Middle frontal gyrus (tissue), 1 donor: Measurements from ENCODE around the gene ZNF431.
A peak's percentile ranks its signal among the peaks of the same experiment; 100 is the strongest.
"Not testable (repeated sequence)": the region's sequence is repeated elsewhere in the genome, so short reads cannot be mapped to it uniquely, and the experiment has no call there.

Experiments
- DNase-seq: peaks from one replicate; pipeline ENCODE4 v3.0.0-alpha.2; 2015; ENCODE audit warnings: low spot score; ENCODE audit errors: extremely low spot score

ZNF431 gene

DNA sequence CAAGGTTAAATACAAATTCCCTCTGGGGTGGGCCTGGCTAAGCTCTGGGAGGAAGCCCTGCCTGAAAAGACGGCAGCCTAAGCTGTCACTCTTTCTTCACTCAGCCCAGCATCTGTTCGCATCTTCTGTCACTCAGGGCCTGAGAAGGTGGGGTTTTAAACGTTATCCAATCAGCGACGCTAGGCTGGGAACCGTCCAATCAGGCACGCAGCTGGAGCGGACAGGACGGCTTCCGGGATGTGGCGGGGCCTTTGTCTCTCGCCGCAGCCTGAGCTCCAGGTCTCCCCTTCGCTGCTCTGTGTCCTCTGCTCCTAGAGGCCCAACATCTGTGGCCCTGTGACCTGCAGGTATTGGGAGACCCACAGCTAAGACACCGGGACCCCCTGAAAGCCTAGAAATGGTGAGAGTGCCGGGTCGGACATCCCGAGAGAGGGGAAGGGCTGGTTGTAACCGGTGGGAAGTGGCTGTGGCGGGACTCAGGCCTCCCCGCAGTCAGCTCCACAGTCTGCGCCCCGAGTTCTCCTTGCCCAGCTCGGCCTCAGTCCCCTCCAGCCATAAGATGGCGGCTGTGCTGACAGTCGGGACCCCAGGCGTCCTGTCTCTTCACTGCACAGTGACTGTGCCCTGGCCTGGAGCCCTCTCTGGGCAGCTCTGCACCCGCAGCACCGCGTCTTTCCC is at the start of gene ZNF431:
Gene ZNF431, plus strand, starts transcription at position 254 of the 678 bp plus-strand sequence. Its CDS starts 144 bp downstream, at position 398.
- DNase-seq = peak; percentile 93

DNA sequence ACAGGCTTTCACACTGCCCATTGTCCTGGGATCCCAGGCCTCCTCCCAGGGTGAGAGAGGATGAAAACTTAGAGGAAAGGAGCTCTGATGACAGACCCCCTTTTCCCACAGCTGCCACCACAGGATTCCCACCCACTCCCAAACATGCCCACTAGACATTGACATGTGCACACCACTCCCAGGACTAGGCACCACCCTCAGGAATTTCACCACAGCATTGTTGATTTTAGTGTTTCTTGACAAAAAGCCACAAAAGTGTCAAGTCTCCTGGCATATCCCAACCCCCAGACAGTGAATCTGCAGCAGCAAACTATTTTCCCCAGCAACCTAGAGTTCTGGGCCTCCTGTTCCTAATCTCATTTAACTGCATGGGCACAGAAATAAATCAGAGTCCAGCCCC is 49.7 kb upstream of the ZNF431 start:
- DNase-seq = no peak

DNA sequence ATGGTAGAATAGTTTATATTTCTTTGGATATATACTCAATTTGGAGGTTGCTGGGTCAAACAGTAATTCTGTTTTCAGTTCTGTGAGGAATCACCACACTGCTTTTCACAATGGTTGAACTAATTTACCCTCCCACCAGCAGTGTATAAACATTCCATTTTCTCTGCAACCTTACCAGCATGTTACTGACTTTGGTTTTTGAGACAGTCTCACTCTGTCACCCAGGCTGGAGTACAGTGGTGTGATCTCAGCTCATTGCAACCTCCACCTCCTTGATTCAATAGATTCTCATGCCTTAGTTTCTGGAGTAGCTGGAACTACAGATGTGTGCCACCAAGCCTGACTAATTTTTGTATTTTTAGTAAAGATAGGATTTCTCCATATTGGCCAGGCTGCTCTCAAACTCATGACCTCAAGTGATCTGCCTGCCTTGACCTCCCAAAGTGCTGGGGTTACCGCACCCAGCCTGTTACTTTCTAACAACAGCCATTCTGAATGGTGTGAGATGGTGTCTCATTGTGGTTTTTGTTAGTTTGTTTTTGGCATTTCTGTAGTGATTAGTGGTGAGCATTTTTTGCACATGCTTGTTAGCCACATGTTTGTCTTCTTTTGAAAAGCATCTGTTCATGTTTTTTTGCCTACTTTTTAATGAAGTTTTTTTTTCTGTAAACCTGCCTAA is 47.4 kb upstream of the ZNF431 start:
- no peak for DNase-seq

DNA sequence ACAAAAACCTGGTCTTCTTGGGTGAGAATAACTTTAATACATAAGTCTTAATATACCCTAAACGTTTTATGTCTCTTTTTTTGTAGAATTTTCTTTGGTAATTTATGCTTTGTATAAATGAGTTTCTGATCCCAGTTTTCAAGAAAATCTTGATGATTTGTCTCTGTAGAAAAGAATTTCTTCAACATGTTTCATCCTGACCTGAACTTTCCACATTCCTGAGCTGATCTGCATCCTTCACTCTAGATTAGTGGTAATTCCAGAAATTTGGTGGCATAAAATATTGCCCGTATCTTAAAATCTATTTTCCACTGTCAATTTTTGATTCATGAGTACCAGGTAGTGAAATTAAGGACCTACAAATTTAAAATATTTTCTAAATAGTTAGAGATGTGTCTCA is 43.5 kb upstream of the ZNF431 start:
- DNase-seq = no peak

DNA sequence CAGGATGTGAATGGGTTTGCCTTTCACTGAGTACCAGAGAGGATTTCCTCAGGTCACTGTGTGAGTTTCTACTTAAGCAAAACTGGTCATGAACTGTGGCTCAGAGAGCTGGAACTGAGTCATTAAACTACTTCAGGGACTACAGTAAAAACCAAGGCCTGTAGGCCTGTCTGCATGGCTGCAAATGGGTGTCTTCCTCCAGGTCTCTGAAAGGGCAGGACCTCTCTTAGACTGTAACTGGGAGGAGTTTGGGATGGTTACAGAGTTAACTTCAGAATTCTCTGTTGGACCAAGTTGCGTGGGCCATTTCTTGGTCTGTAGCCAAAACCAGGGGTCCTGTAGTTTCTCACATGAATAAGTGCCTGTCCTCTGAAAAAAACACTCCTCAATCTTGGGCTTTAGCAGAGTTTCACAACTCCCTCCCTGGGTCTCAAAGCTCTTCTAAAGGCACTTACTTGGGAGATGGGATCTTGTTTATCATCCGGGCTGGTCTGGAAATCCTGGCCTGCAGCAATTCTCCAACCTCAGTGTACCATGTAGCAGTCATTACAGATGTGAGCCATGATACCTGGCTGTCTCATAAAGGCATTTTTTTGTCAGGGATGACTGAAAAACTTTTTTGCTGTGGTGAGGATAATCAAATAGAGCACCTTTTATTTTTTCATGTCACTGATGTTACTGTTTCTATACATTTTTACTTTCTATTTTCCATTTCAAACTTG is 40.2 kb upstream of the ZNF431 start:
- no peak for DNase-seq

DNA sequence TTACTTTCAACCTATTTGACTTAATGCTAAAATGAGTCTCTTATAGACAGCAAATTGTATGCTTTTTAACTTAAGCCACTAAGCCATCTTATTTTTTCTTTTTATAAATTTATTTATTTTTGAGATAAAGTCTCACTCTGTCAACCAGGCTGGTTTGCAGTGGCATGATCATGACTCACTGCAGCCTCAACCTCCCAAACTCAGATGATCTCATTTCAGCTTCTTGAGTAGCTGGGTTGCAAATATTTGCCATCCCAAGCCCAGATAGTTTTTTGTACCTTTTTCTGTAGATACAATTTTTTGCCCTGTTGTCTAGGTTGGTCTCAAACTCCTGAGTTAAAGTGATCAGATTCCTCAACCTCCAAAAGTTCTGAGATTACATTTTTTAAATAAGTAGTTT is 32.7 kb upstream of the ZNF431 start:
- DNase-seq = no peak

DNA sequence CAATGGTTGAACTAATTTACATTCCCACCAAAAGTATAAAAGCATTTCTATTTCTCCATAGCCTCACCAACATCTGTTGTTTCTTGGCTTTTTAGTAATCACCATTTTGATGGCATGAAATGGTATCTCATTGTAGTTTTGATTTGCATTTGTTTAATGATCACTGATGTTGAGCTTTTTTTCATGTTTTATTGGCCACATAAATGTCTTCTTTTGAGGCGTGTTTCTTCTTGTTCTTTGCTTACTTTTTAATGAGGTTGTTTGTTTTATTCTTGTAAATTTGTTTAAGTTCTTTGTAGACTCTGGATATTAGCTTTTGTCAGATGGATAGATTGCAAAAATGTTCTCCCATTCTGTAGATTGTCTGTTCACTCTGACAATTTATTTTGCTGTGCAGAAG is 31.7 kb upstream of the ZNF431 start:
- no peak for DNase-seq

DNA sequence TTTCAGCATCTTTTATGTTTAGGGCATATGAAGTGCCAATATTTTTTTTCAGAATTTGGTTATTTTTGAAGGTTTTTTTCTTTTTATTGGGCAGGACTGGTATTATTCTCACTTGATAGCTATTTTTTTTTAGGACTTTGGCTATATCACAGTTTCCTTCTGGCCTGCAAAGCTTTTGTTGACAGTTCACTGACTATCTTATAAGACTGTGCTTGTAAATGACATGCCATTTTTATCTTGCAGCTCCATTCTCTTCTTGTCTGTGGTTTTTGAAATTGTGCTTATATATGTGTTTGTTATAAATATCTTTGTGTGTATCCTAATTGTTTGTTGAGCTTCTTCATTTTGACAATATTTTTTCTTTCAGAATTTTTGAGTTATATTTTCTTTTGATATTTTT is 26.4 kb upstream of the ZNF431 start:
- no peak for DNase-seq

DNA sequence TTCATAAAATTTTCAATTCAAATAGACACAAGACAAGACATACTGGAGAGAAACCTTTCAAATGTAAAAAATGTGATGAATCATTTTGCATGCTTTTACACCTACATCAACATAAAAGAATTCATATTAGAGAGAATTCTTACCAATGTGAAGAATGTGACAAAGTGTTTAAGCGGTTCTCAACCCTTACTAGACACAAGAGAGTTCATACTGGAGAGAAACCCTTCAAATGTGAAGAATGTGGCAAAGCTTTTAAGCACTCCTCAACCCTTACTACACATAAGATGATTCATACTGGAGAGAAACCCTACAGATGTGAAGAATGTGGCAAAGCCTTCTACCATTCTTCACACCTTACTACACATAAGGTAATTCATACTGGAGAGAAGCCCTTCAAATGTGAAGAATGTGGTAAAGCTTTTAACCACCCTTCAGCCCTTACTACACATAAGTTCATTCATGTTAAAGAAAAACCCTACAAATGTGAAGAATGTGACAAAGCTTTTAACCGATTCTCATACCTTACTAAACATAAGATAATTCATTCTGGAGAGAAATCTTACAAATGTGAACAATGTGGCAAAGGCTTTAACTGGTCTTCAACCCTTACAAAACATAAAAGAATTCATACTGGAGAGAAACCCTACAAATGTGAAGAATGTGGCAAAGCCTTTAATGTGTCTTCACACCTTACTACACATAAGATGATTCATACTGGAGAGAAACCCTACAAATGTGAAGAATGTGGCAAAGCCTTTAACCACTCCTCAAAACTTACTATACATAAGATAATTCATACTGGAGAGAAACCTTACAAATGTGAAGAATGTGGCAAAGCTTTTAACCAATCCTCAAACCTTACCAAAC is 24.6 kb upstream of the ZNF431 start:
- DNase-seq = no peak

DNA sequence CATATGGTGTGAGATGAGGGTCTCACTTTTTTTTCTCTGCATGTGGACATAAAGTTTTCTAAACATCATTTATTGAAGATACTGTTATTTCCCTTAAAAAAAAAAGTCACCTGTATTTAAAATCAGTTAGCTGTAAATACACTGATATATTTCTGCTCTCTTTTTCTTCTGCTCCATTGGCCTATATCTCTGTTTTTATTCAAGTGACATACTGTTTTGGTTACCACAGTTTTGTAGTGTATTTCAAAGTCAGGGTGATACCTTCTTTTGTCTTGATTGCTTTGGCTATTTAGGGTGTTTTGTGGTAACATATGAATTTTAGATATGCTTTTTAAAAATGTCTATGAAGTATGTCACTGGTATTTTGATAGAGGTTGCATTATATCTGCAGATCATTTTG is 15.8 kb upstream of the ZNF431 start:
- no peak for DNase-seq

DNA sequence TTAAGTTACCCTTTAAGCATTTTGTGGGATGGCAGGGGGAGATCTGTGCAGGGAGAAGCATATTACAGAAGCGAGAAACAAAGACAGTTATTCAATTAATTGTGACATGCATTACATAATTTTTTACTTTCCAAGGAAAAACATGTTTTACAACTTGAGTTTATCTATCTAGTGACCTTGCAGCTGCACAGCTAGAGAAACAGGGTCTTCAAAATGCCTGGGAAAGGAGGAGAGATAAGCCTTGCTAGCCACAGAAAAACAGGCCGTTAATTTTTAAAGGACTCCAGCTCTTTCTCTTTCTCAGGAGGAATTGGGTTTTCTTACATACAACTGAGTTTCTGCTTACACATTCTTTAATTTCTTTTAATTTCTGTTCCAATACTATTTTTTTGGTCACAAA is 14.8 kb upstream of the ZNF431 start:
- no peak for DNase-seq

DNA sequence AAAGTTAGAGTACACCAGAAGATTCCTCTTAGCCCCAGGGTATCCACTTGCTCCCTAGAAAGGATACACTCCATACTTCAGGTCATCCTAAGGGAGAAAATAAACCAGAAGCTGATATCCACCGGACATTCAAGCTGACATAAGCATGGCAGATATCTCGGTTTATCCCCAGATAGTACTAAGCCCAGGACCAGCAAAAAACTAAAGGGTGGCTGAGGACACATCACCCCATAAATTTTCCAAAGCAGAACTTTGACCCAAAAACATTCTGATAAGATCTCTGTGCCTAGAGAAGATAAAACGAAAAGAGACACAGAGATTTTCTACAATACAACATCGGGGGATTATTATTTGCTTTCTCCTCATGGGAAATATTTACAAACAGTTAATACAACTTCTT is 13.9 kb upstream of the ZNF431 start:
- no peak for DNase-seq

DNA sequence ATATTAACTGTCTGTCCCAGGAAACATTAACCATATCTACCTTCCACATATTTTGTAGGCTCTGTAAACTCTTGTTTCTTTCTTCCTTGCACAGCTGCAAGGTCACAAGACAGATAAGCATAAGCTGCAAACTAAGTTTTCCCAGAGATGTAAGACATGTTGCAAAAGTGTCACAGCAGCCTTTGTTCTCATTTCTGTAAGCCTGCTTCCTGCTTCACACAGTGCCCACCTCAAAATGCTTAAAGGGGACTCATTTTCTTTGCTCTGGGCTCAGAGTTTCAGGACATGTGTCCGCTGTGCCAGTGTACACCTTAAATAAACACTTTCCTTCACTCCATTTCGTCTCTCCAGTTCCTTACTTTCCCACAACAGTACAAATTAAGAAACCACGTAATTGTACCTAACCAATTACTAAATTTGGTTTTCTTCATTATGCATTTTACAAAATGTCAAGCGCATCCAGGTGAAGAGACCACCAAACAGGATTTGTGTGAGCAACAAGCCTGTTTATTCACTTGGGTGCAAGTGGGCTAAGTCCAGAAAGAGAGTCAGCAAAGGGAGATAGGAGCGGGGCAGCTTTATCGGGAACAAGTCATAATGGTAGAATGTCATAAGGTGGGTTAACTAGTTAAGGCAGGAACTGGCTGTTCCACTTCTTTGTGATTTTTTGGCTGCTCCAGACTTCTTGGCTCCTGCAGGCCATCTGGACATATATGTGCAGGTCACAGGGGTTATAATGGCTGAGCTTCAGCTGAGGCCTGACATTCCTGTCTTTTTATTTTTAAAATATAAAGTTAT is 12.7 kb upstream of the ZNF431 start:
- DNase-seq = no peak

DNA sequence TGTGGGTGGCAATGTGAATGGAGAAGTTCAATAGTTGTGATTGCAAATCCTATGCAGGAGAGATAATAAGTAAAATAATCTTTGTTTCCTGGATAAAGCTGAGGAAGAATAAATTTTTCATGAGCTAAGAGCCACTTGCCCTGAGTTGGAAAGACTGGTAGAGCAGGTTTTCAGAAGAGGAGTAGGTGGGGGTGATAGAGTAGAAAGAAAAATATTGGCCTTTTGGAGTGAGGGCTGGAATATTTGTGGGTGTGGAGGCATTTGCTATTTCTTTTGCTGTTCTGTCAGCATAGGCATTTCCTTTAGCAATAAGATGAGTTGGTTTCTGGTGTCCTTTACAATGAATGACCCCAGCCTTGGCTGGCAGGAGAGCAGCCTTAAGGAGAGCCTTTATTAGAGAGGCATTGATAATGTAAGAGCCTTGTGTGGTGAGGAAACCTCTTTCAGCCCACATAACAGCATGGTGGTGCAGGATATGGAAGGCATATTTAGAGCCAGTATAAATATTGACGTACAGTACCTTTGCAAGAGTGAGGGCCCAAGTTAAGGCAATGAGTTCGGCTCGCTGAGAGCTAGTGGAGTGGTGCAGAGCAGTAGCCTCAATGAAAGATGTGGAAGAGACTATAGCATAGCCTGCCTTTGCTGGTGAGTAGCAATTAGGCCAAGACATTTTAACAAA is 11.6 kb upstream of the ZNF431 start:
- DNase-seq = no peak

DNA sequence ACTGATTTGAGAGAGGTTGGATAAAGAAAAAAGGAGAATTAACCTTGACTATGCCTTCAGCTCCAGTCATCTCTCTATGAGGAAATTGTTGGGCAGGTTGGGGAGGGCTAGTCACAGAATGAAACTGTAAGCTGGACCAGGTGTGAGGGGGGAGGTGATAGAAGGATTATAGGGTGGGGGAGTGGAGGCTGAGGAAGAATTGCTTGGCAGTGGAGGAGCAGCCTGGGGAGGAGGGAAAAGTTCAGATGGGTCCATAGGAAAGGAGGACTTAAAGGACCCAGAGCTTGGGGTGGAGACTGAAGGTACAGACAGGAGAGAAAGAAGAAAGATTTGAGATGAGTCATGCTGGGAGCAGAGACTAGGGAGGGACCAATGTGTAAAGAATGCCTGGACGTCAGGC is 8.2 kb upstream of the ZNF431 start:
- DNase-seq = no peak

DNA sequence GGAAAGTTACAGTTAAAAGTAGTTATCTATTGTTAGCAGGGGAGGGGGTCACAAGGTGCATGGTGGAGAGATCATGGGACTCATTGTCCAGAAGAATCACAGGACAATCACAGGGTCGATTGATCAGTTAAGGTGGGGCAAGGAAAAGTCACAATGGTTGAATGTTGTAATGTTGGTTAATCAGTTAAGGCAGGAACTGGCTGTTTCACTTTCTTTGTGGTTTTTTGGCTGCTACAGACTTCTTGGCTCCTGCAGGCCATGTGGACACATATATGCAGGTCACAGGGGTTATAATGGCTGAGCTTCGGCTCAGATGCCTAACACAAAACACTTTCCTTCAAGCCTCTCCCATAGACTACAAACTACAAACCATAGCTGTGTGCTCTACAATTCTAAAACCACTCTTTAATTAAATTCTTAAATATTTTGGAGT is 6.9 kb upstream of the ZNF431 start:
- DNase-seq = no peak

DNA sequence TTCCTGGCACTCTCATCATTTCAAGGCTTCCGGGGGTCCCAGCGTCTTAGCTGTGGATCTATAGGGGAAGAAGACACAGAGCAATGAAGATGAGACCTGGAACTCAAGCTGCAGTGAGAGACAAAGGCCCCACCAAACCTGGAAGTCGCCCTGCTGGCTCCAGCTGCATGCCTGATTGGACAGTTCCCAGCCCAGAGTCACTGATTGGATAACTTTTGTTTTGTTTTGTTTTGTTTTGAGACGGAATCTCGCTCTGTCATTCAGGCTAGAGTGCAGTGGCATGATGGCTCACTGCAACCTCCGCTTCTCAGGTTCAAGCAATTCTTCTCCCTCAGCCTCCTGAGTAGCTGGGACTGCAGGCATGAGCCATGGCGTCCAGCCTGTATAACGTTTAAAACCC is 6.4 kb upstream of the ZNF431 start:
- no peak for DNase-seq

DNA sequence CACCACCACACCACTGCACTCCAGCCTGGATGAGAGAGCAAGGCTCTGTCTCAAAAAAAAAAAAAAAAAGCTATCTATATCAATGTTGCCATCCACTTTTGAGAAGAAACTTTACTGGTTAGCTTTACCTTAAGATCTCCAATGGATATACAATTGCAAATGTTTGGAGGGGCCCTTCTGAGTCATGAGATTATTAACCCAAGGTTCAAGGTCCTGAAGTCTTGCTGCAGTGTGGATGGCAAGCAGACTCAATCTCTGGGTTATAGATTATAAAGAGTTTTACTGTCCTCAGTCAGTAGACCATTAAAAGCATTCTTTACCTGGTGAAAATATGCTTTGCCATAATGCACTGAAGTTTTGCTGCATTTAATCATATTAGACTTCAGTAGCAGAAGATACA is 3.7 kb upstream of the ZNF431 start:
- DNase-seq = no peak

DNA sequence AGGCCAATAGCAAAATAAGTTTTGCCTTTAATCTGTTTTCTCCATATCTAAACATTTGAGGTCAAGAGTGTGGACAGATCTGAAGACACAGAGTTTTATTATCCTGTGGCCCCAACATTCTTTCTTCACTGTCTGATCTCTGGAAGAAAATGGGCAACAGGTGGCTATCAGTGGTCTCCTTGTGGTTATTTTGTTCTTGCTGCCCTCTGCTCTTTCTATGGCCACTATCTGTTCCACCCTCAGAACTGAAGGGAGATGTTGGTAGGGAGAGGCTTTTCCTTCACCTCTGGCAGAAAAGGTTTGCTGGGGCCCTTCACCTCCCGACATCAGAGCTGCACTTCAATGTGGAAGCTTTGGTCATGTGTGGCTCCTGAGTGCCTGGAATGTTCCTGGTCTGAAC is 834 bp upstream of the ZNF431 start:
- not testable (repeated sequence) for DNase-seq

DNA sequence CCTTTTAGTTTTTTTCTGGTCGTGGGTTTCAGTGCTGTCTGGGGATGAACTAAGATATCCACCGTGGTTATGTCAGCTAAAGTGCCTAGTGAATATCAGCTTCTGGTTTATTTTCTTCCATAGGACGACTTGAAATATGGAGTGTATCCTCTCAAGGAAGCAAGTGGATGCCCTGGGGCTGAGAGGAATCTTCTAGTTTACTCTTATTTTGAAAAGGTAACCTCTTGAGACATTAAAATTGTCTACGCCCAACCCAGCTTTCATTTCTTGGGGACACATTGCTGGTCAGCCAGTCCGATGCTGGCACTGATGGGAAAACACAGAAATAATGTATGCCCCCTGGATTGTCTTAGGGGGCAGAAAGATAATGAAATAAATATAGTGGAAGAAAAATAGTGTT is 1.6 kb downstream of the ZNF431 start:
- no peak for DNase-seq
